ENCODE measurements around the gene FLACC1. TPM values are rescaled to one million over a fixed set of nuclear protein-coding genes. Genes with fewer than 3 reads are reported as not detected.
"Not testable (repeated sequence)": the region's sequence is repeated elsewhere in the genome, so short reads cannot be mapped to it uniquely, and the experiment has no call there.

FLACC1 gene
- total RNA-seq, 1 donor from 2014 or later = 1.4 TPM

GRCh38 chr2:201313362-201313761 lies 43.8 kb downstream of the FLACC1 start:
- H3K27ac Mint-ChIP-seq = no peak overlapping the region
- no peaks in the 10 kb centered on the region for H3K4me1 Mint-ChIP-seq (ENCODE audit: unreplicated experiment)
- no peak for DNase-seq (ENCODE audit: extremely low spot score, unreplicated experiment)
- H3K27me3 Mint-ChIP-seq = no peaks in the 10 kb centered on the region
- H3K4me3 Mint-ChIP-seq = no peak overlapping the region
- peaks cover 4% of the 10 kb centered on the region for H3K9me3 Mint-ChIP-seq
- no peak for TF ChIP-seq CTCF (conservative IDR thresholded peaks at IDR 0.05)
- H3K36me3 Mint-ChIP-seq = no peaks in the 10 kb centered on the region

- Mint-ChIP-seq H3K36me3 (no peaks in the 10 kb centered on the region), H3K27me3 (no peaks in the 10 kb centered on the region), H3K4me1 (ENCODE audit: unreplicated experiment) (no peaks in the 10 kb centered on the region), H3K4me3 (no peak overlapping the region), H3K9me3 (no peaks in the 10 kb centered on the region), H3K27ac (no peak overlapping the region)
- no peak for DNase-seq (ENCODE audit: extremely low spot score, unreplicated experiment)
- TF ChIP-seq CTCF (conservative IDR thresholded peaks at IDR 0.05) = no peak
Observed at GRCh38 chr2:201308914-201309313, 48.2 kb downstream of the FLACC1 start.

DNA sequence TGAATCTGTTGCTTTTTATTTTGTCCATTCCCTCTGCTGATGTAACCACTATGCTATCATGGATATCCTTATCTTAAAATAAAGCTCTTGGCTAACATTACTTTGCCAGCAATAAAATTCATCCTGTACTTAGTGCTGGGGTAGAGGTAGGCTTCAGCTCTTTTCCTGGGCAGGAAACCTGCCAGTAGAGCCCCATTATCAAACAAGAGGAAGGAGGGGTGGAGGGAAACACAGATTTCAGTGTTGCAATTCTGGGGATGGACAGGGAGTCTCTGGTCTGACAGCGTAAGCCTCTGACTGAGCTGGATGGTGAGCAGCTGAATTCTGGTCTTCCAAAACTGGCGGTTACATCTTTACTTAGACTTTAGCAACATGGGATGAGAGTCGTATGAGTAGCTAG lies 49.3 kb downstream of the FLACC1 start:
- Mint-ChIP-seq H3K4me3 (no peak overlapping the region), H3K27me3 (no peaks in the 10 kb centered on the region), H3K36me3 (no peaks in the 10 kb centered on the region), H3K9me3 (no peaks in the 10 kb centered on the region), H3K4me1 (ENCODE audit: unreplicated experiment) (no peaks in the 10 kb centered on the region), H3K27ac (no peak overlapping the region)
- DNase-seq (ENCODE audit: extremely low spot score, unreplicated experiment) = no peak
- TF ChIP-seq CTCF (conservative IDR thresholded peaks at IDR 0.05) = no peak

- H3K9me3 Mint-ChIP-seq; DNase-seq (ENCODE audit: extremely low spot score, unreplicated experiment); H3K27ac Mint-ChIP-seq; H3K27me3 Mint-ChIP-seq; H3K4me3 Mint-ChIP-seq; H3K4me1 Mint-ChIP-seq (ENCODE audit: unreplicated experiment); H3K36me3 Mint-ChIP-seq: not testable (repeated sequence)
Observed at GRCh38 chr2:201299929-201300328, 57.2 kb downstream of the FLACC1 start.

DNA sequence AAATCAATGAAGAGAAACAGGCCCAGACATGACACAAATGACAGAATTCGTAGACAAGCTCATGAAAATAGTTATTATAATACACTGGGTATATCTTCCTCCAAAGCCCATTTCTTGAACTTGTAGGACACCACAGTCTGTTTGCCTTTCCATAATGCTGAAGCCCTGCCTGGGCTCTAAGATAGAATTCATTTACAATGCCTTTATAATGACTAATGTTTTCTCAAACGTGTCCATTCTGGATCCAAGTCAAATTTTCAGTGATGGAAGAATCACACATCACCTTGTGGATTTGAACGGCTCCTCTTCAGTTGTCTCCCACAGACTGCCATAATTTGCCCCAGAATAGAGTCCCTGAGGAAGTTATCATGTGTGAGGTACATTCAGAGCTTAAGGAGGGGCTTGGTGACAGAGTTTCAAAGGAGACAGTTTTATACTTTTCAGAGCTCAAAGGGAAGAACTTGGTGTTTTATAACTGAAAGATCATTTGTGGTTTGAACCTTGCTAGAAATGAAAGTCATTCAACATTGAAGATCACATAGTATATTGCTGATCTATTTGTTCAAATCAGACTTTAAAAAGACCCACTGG lies 58.6 kb downstream of the FLACC1 start:
- H3K27ac Mint-ChIP-seq = no peak overlapping the region
- DNase-seq (ENCODE audit: extremely low spot score, unreplicated experiment) = no peak
- no peak for TF ChIP-seq CTCF (conservative IDR thresholded peaks at IDR 0.05)
- H3K4me1 Mint-ChIP-seq (ENCODE audit: unreplicated experiment) = no peaks in the 10 kb centered on the region
- H3K27me3 Mint-ChIP-seq = no peaks in the 10 kb centered on the region
- H3K36me3 Mint-ChIP-seq = peaks cover 3% of the 10 kb centered on the region
- H3K9me3 Mint-ChIP-seq = peaks cover 5% of the 10 kb centered on the region
- no peak overlapping the region for H3K4me3 Mint-ChIP-seq

DNA sequence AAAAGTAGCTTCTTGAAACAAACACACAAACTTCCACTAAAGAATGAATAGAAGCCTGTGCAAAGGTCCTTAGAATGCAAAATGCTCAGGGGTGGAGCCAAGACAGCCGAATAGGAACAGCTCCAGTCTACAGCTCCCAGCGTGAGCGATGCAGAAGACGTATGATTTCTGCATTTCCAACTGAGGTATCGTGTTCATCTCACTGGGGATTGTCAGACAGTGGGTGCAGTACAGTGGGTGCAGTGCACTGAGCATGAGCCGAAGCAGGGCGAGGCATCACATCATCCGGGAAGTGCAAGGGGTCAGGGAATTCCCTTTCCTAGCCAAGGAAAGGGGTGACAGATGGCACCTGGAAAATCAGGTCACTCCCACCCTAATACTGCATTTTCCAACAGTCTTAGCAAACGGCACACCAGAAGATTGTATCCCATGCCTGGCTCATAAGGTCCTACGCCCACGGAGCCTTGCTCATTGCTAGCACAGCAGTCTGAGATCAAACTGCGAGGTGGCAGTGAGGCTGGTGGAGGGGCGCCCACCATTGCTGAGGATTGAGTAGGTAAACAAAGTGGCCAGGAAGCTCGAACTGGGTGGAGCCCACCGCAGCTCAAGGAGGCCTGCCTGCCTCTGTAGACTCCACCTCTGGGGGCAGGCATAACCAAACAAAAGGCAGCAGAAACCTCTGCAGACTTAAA lies 66.5 kb downstream of the FLACC1 start:
- H3K27me3 Mint-ChIP-seq; H3K4me3 Mint-ChIP-seq; H3K27ac Mint-ChIP-seq; H3K36me3 Mint-ChIP-seq; DNase-seq (ENCODE audit: extremely low spot score, unreplicated experiment); H3K9me3 Mint-ChIP-seq; H3K4me1 Mint-ChIP-seq (ENCODE audit: unreplicated experiment): not testable (repeated sequence)
